Panc1 (cell line): Measurements from ENCODE around the gene MAGI1. TPM values are rescaled to one million over a fixed set of nuclear protein-coding genes. Genes with fewer than 3 reads are reported as not detected.

Experiments used
- ATAC-seq: fragments of 200-7000 bp; cut with Tn5 transposase; 2 replicates; pipeline ENCODE4 v1.9.1; 2020; ENCODE audit warnings: mild to moderate bottlenecking, moderate library complexity
- BruUV-seq: library from RNA; stranded (reverse); fragments of 400-500 nt; replicated peaks from 2 replicates; lab custom pipeline; 2021; lab: Mats Ljungman, UMichigan
- CTCF ChIA-PET: fragments of 300-600 bp; sonication (Branson Sonifier 250); formaldehyde crosslinking; loops from one replicate; lab custom pipeline; 2022; ENCODE audit warnings: antibody characterized with exemption; lab: Charles Lee
- POLR2A ChIA-PET: fragments of 300-600 bp; sonication (Branson Sonifier 250); formaldehyde crosslinking; loops from one replicate; lab custom pipeline; 2022; ENCODE audit warnings: antibody characterized with exemption; lab: Charles Lee
- DNase-seq: peaks from one replicate; pipeline ENCODE4 v3.0.0-alpha.2; 2010; ENCODE audit warnings: low read depth, low spot score
- H3K27ac ChIP-seq: 2 replicates; pipeline ENCODE4 v1.5.1; 2011; ENCODE audit warnings: mild to moderate bottlenecking, low read length, inconsistent platforms
- H3K27me3 ChIP-seq: fragments of 200-500 bp; sonication (Bioruptor generic); 2 replicates; pipeline ENCODE4 v1.6.0; 2014; ENCODE audit warnings: low read length, inconsistent platforms; ENCODE audit not compliant: control insufficient read depth, insufficient read depth
- H3K36me3 ChIP-seq: fragments of 200-500 bp; sonication (Bioruptor generic); 2 replicates; pipeline ENCODE4 v1.5.1; 2014; ENCODE audit warnings: inconsistent platforms, mild to moderate bottlenecking, low read length, moderate library complexity; ENCODE audit not compliant: control insufficient read depth, insufficient read depth
- H3K4me1 ChIP-seq: 2 replicates; pipeline ENCODE4 v1.5.1; 2011; ENCODE audit warnings: inconsistent platforms, mild to moderate bottlenecking, low read length, moderate library complexity; ENCODE audit not compliant: control insufficient read depth, insufficient read depth
- H3K4me3 ChIP-seq, 2 experiments: 2 replicates each; pipeline ENCODE4 v1.5.1; 2011 to 2012; ENCODE audit warnings: low read depth in 2 of 2, low read length in 2 of 2, mild to moderate bottlenecking in 2 of 2, inconsistent platforms in 1 of 2, moderate library complexity in 1 of 2
- H3K9me3 ChIP-seq: fragments of 200-500 bp; sonication (Bioruptor generic); 2 replicates; pipeline ENCODE4 v1.5.1; 2014; ENCODE audit warnings: low read depth, mild to moderate bottlenecking, inconsistent platforms, low read length, moderate library complexity; ENCODE audit not compliant: control insufficient read depth, insufficient read depth
- POLR2AphosphoS5 ChIP-seq: IDR thresholded peaks from 2 replicates; pipeline ENCODE4 v1.6.1; 2012; ENCODE audit warnings: mild to moderate bottlenecking, low read depth, low read length, moderate library complexity
- REST ChIP-seq, 2 experiments: IDR thresholded peaks; 2 replicates each; pipeline ENCODE4 v1.6.1; 2011 to 2012; ENCODE audit warnings: low read depth in 2 of 2, control low read depth in 1 of 2, low read length in 1 of 2, mild to moderate bottlenecking in 1 of 2, moderate library complexity in 1 of 2; ENCODE audit not compliant: insufficient read depth in 1 of 2
- SIN3A ChIP-seq: IDR thresholded peaks from 2 replicates; pipeline ENCODE4 v1.6.1; 2012; ENCODE audit warnings: low read depth, mild to moderate bottlenecking, low read length, moderate library complexity, borderline replicate concordance; ENCODE audit not compliant: insufficient read depth
- TCF7L2 ChIP-seq: IDR thresholded peaks from 2 replicates; pipeline ENCODE4 v1.6.1; 2011; ENCODE audit warnings: mild to moderate bottlenecking, low read depth, low read length, inconsistent platforms
- in situ Hi-C: cut with HindIII; loops from 2 replicates; pipeline ENCODE4 v1.10.0; 2016; ENCODE audit warnings: low sequenced_read_pairs, low pct_unique_long_range_greater_than_20kb
- intact Hi-C: fragments of 100-400 bp; cut with micrococcal nuclease; formaldehyde crosslinking; loops from one replicate; pipeline ENCODE4 v1.10.0; 2022; ENCODE audit not compliant: unreplicated experiment
- total RNA-seq: library from RNA; stranded (reverse); gene quantifications from one replicate; pipeline ENCODE4 v1.2.1, GENCODE V29; 2021; ENCODE audit not compliant: unreplicated experiment
- TF ChIP-seq, protein P1 (sequence below): fragments of 450-650 bp; IDR thresholded peaks from 2 replicates; pipeline ENCODE4 v1.5.1; 2017; ENCODE audit warnings: mild to moderate bottlenecking

MAGI1 gene
- total RNA-seq, 1 experiment from 2014 or later = 9.5 TPM

DNA sequence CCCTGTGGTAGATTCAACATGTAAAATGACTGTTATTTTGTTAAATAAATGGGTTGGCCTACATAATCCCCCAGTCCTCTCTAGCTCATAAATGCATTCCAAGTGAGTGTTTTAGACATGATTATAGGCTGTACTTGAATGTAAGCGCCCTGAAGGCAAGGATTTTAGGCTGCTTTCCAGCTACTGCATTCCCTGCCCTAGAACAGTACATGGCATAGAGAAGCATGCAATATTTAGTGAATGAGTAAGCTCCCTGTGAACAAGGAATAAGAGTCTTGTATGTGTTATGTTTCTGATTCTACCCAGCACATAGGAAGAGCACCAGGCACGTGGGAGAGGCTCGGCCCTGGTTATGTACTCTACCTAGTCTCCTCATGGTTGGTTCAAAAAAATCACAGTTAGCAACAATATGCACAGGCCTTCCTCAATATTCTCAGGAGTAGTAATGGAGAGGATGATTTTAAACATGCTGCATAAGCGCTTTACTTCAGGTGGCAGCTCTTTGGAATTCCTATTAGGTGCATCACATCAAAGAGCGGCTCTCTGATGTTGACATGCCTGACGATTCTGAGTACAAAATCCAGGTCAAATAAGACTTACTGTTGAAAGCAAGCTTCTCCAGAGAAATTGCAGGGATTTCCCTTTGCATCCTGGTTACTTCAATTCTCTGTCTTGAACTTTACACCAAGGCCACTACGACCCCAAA, 456.6 kb downstream of the MAGI1 start:
- TF ChIP-seq, protein P1, sequence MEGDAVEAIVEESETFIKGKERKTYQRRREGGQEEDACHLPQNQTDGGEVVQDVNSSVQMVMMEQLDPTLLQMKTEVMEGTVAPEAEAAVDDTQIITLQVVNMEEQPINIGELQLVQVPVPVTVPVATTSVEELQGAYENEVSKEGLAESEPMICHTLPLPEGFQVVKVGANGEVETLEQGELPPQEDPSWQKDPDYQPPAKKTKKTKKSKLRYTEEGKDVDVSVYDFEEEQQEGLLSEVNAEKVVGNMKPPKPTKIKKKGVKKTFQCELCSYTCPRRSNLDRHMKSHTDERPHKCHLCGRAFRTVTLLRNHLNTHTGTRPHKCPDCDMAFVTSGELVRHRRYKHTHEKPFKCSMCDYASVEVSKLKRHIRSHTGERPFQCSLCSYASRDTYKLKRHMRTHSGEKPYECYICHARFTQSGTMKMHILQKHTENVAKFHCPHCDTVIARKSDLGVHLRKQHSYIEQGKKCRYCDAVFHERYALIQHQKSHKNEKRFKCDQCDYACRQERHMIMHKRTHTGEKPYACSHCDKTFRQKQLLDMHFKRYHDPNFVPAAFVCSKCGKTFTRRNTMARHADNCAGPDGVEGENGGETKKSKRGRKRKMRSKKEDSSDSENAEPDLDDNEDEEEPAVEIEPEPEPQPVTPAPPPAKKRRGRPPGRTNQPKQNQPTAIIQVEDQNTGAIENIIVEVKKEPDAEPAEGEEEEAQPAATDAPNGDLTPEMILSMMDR = no peak
- TF ChIP-seq POLR2AphosphoS5 (no peak), REST (IDR thresholded peaks at IDR 0.05; ENCODE audit: insufficient read depth in 1 of 2, low read depth in 2 of 2, low read length in 1 of 2) (no peak), TCF7L2 (no peak), SIN3A (no peak)
- POLR2A ChIA-PET = no interaction called here
- Histone ChIP-seq H3K4me1 (no peaks in the 10 kb centered on the region), H3K36me3 (no peaks in the 10 kb centered on the region), H3K9me3 (no peaks in the 10 kb centered on the region), H3K4me3 (no peak overlapping the region), H3K27me3 (no peaks in the 10 kb centered on the region), H3K27ac (no peak overlapping the region)
- no TSS peak for BruUV-seq
- no peak for DNase-seq
- in situ Hi-C loops = no loop called here
- CTCF ChIA-PET = no interaction called here
- no peak for ATAC-seq
- intact Hi-C loops = no loop called here

- H3K36me3 ChIP-seq = no peaks in the 10 kb centered on the region
- ChIA-PET CTCF (no interaction called here), POLR2A (no interaction called here)
- DNase-seq (no peak), ATAC-seq (no peak)
- in situ Hi-C loops = no loop called here
- BruUV-seq = no TSS peak
- TF ChIP-seq SIN3A (no peak), REST (IDR thresholded peaks at IDR 0.05; ENCODE audit: insufficient read depth in 1 of 2, low read depth in 2 of 2, low read length in 1 of 2) (no peak), POLR2AphosphoS5 (no peak), TCF7L2 (no peak)
- TF ChIP-seq, protein P1 = no peak
- no peak overlapping the region for H3K27ac ChIP-seq
- H3K27me3 ChIP-seq = no peaks in the 10 kb centered on the region
- no peaks in the 10 kb centered on the region for H3K9me3 ChIP-seq
- intact Hi-C loops = no loop called here
- no peaks in the 10 kb centered on the region for H3K4me1 ChIP-seq
- H3K4me3 ChIP-seq = no peak overlapping the region
Observed at GRCh38 chr3:65581313-65581712, 457.4 kb downstream of the MAGI1 start.
